Measurements from ENCODE around the gene MAGED2. TPM values are rescaled to one million over a fixed set of nuclear protein-coding genes. Genes with fewer than 3 reads are reported as not detected.

Gene MAGED2
- total and polyA plus RNA-seq, 8 donors: 4.1 to 220 (median 80.1) TPM

DNA sequence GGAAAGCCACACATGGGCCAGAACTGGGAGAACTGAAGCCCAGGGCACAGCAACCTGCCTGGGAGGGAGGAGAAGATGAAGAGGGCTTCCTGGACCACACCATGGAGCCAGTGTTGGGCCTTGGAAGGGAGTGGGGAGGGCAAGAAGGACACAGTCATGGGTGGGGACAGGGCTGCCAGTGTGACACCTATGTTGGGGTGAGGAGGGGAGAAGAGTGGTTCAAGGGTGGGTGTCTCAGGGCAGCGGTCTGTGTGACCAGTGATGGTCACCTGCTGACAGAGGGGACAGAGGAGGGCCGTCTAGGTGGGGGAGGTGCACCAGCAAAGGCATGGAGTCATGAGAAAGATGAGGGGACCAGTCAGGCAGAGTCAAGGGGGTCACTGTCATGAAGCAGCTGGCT is 13.8 kb downstream of the MAGED2 start:
- Histone ChIP-seq H3K36me3 (peaks cover 0 to 3% (median 2%) of the 10 kb centered on the region in 4 donors), H3K4me3 (no peak overlapping the region), H3K27me3 (peaks cover 0 to 6% (median 0%) of the 10 kb centered on the region in 3 donors), H3K27ac (no peak overlapping the region), H3K9me3 (no peaks in the 10 kb centered on the region), H3K4me1 (no peaks in the 10 kb centered on the region)
- TF ChIP-seq EP300 (IDR thresholded peaks at IDR 0.05): no peak
- no peak for TF ChIP-seq POLR2A (IDR thresholded peaks at IDR 0.05)
- TF ChIP-seq, protein P1, sequence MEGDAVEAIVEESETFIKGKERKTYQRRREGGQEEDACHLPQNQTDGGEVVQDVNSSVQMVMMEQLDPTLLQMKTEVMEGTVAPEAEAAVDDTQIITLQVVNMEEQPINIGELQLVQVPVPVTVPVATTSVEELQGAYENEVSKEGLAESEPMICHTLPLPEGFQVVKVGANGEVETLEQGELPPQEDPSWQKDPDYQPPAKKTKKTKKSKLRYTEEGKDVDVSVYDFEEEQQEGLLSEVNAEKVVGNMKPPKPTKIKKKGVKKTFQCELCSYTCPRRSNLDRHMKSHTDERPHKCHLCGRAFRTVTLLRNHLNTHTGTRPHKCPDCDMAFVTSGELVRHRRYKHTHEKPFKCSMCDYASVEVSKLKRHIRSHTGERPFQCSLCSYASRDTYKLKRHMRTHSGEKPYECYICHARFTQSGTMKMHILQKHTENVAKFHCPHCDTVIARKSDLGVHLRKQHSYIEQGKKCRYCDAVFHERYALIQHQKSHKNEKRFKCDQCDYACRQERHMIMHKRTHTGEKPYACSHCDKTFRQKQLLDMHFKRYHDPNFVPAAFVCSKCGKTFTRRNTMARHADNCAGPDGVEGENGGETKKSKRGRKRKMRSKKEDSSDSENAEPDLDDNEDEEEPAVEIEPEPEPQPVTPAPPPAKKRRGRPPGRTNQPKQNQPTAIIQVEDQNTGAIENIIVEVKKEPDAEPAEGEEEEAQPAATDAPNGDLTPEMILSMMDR (IDR thresholded peaks at IDR 0.05): no peak
- no peak for TF ChIP-seq POLR2AphosphoS5 (IDR thresholded peaks at IDR 0.05)
- 41 to 100% (median 77%) methylated on average over 1 to 2 of the region's 2 CpGs; no CpG with 5 or more reads in 1 of the 5 donors for WGBS, 5 donors
- no peak for DNase-seq
- intact Hi-C loops (cut with DNase I; ENCODE audit: low total_unique reads): no loop called here

DNA sequence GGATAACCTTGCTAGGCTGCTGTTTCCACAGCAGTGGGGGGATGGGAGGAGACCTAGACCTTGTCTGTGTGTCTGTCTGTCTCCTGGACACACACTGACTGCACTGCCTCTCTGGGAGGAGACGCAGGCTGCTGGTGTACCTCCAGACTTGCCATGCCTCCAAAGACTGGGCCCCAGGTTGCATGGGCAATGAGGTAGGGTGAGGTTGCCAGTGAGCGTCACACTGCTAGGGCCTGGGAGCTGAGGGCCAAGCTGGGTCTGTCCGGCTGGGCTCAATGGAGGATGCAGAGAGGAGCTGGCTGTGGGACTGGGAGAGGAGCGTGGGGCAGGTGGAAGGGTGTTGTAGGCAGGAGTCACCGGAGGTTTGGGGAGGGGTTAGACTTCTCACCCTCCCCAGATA is 16.6 kb downstream of the MAGED2 start:
- no peak overlapping the region for H3K4me3 ChIP-seq
- WGBS, 5 donors: 78 to 96% (median 85%) methylated on average over 4 to 5 of the region's 5 CpGs
- H3K9me3 ChIP-seq: no peaks in the 10 kb centered on the region
- DNase-seq: no peak
- H3K27me3 ChIP-seq: peaks cover 0 to 6% (median 0%) of the 10 kb centered on the region in 3 donors
- H3K4me1 ChIP-seq: no peaks in the 10 kb centered on the region
- H3K27ac ChIP-seq: no peak overlapping the region
- H3K36me3 ChIP-seq: no peaks in the 10 kb centered on the region
- intact Hi-C loops (cut with DNase I; ENCODE audit: low total_unique reads): no loop called here
- TF ChIP-seq EP300 (IDR thresholded peaks at IDR 0.05) (no peak), POLR2A (IDR thresholded peaks at IDR 0.05) (no peak), POLR2AphosphoS5 (IDR thresholded peaks at IDR 0.05) (no peak)
- TF ChIP-seq, protein P1 (IDR thresholded peaks at IDR 0.05): no peak

DNA sequence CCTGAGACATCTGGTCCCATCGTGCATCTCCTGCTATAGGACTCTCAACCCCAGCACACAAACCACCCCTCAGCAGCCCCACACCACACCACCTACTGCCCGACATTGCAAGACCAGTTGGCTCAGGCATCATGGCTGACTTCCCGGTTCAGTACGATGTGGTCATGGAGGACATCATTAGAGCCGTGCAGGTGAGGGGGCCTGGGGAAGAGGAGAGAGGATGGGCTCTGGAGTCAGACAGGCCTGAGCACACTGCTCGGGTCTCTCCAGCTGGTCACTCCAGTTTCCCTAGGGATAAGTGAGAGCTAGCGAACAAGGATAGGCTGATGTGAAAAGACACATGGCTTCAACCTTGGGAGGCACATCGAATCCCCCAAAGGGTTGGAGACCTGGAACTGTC is 17.2 kb downstream of the MAGED2 start:
- intact Hi-C loops (cut with DNase I; ENCODE audit: low total_unique reads): no loop called here
- Histone ChIP-seq H3K27ac (no peak overlapping the region), H3K4me3 (no peak overlapping the region), H3K36me3 (no peaks in the 10 kb centered on the region), H3K27me3 (peaks cover 0 to 6% (median 0%) of the 10 kb centered on the region in 3 donors), H3K4me1 (no peaks in the 10 kb centered on the region), H3K9me3 (no peaks in the 10 kb centered on the region)
- no peak for DNase-seq
- TF ChIP-seq, protein P1 (IDR thresholded peaks at IDR 0.05): no peak
- no peak for TF ChIP-seq EP300 (IDR thresholded peaks at IDR 0.05)
- no peak for TF ChIP-seq POLR2AphosphoS5 (IDR thresholded peaks at IDR 0.05)
- TF ChIP-seq POLR2A (IDR thresholded peaks at IDR 0.05): no peak
- 89 to 96% (median 94%) methylated on average over 4 to 8 of the region's 8 CpGs for WGBS, 5 donors

DNA sequence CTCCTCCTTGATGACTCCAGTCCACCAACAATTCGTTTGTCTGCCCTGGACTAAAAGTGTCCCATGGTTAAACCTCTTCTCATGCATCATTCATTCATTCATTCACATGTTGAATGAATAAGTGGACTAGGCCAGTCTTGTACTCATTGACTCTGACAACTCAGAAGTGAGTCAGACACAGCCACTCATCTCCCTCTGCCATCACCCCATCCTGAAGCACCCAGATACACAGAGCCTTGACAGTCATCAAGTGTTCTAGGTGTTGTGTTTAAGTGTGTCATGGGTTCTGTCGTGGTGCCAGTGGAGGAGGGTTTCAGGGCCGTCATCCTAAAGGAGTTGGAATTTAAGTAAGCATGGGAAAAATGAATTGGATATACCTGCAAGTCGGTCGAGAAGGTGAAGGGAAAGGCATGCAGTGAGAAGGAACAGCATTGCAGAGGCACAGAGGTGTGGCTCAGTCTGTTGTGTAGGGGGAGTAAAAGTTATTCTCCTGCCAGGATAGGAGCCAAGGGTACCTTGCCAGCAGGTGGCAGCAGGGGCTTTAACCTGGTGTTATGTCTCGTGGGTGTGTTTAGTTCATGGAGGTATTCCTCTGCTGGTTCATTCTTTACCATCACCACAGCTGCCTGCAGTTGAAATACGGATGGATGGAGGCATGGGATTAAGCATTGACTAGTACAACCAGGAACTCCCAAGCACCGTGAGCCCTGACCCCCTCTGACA is 18.3 kb downstream of the MAGED2 start:
- TF ChIP-seq POLR2AphosphoS5 (IDR thresholded peaks at IDR 0.05): no peak
- TF ChIP-seq EP300 (IDR thresholded peaks at IDR 0.05): no peak
- no peak for TF ChIP-seq POLR2A (IDR thresholded peaks at IDR 0.05)
- TF ChIP-seq, protein P1 (IDR thresholded peaks at IDR 0.05): no peak
- intact Hi-C loops (cut with DNase I; ENCODE audit: low total_unique reads): no loop called here
- DNase-seq: no peak
- Histone ChIP-seq H3K9me3 (no peaks in the 10 kb centered on the region), H3K36me3 (no peaks in the 10 kb centered on the region), H3K4me1 (no peaks in the 10 kb centered on the region), H3K27me3 (peaks cover 0 to 6% (median 0%) of the 10 kb centered on the region in 3 donors), H3K4me3 (no peak overlapping the region), H3K27ac (no peak overlapping the region)
- 60 to 71% (median 65%) methylated on average over 8 of the region's 8 CpGs for WGBS, 5 donors
